T-helper 22 cell (primary cell): Measurements from ENCODE around the gene RNF223.
A peak's percentile ranks its signal among the peaks of the same experiment; 100 is the strongest.
"Not testable (repeated sequence)": the region's sequence is repeated elsewhere in the genome, so short reads cannot be mapped to it uniquely, and the experiment has no call there.

Source experiments
- DNase-seq: peaks from one replicate; pipeline ENCODE4 v3.0.0-alpha.2; 2020; ENCODE audit warnings: low read depth

RNF223 gene

DNA sequence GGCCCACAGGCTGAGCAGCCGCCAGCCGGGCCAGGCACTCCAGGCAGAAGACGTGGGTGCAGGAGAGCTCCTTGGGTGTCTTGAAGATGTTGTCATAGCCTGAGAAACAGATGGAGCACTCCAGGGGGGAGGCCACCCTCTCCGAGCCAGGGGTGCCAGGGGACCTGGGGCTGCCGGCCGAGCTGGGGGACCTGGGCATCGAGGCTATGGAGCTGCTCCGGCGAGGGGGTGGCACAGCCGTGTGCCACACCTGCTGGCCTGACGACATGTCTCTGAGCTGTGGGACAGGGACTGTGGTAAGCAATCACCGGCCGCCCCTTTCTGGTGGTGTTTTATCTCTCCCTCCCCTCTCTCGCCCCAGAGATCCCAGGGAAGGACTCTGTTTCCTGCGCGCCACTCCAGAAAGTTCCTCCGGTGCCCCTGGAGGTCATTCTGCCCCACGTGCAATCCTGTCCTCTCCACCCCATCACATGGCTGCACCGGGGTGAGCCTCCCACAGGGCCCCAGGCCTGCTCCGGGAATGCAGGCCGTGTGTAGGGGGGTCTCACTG, 1.7 kb downstream of the RNF223 start:
- DNase-seq = no peak

DNA sequence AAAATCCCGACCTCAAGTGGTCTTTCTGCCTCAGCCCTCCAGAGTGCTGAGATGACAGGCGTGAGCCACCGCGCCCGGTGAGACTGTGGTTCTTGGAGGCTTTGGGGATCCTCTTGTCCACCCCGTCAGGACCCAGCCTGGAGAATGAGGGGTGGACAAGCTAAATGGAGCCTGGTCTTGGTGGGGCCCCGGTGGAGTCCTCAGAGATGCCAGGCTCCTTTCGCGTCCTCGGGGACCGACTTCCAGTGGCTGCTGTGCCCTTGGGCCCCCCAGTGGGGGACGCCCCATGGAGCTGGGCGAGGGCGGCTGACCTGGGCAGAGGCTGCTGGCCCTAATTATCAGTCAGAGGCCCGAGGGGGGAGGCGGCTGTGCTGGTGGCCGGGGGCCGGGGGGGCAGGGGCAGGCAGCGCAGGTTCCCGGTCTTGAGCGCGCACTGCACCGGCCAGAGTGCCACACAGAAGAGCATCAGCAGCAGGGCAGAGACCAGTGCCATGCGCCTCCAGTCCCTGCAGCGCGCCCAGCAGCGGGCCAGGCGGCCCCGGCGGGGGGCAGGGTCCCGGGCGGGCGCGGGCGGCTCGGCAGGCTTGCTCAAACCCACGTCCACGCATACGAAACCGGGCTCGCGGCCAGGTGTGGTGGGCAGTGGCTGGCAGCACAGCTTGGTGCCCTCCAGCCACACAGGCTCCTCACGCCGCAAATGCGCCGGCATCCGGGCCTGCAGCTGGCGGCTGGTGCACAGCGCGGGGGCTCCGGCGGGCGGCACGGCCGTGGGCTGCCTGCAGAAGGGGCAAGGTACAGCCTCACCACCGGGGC, 2.4 kb downstream of the RNF223 start:
- DNase-seq = no peak

DNA sequence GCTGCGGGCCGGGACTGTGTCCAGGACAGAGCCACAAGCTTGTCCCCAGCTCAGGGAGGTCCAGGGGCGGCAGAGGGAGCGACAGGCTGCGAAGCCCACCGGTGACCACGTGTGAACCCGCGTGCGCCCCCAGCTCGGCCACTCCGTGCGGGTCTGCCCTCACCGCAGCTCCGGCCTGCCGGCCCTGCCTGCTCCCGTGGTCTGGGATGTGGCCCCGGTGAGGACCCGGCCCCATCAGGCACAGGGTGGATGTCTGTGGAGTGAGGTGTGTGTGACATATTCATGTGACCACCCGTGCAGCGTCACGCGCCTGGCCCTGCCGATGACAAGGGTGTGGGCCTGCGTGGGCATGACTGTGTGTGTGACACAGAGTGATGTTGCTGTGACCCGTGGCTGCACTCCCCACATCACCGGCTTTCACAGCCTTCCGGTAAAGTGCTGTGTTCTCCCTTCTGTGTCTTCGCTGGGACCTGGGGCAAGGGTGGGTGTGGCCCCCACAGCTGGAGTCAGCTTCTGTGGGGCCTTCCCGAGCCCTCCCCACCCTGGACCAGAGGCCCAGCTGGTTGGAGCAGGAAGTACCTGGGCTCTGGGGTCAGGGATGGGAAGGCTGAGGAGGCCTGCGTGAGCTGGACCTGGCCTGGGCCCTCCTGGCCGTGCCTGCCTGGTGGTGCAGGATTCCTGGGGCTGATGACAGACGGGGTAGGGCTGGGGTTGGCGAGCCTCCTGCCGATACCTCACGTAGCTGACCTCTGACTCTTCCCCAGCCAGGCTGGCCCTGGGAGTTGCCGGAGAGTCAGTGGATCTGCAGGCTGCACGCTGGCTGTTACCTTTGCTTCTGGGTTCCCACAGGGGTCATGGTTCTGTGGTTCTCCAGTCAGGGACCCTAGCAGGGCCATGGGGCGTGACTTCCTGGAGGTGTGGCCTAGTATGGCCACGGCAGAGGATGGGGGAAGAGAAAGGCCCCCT, 4.1 kb downstream of the RNF223 start:
- DNase-seq = no peak

DNA sequence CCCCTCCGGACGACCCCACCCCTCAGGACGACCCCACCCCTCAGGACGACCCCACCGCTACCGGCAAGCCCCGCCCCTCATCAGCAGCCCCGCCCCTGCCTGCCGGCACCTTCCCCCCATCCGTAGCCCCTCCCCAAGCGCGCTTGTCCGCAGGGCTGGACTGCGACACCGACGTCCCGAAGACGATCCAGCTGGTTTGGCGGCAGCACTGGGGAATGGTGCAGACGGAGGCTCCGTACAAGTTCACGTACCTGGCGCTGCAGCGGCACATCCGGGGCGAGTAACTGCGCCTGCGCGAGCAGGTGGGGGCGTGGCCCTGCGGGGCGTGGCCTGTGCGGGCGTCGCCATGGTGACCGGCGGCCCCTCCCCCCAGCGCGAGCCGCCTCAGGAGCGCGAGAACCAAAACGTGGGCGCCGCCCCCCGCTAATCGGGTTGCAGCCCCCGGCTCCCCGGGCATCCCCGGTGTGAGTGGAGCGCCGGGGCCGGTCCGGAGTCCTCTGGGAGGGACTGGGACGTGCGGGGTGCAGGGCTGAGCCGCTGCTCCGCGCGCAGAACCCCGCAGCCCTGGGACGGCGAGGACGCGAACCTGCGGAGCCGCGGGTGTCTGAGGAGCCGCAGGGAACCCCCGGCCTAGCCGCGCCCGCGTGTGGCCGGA, 4.9 kb downstream of the RNF223 start:
- DNase-seq = peak; percentile 75

DNA sequence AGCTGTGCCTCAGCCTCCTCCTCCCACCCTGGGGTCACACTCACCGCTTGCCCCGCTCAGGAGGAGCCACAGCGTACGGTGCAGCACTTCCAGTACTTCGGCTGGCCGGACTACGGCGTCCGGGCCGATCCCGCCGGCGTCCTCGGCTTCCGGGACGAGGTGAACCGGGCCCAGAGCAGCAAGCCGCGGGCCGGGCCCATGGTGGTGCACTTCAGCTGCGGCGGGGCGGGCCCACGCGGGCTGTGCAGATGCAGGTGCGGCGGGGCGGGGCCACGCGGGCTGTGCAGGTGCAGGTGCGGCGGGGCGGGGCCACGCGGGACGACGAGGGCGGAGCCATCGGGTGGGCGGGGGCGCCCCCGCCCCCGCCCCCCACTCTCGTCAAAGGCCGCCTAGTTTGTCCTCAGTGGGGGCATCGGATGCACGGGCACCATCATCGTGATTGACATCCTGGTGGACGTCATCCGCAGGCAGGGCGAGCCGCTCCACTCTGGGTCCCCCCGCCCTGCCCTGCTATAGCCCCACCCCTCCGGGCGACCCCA, 5.5 kb downstream of the RNF223 start:
- peak; percentile 55 for DNase-seq

GRCh38 chr1:1067860-1068516, 6.1 kb downstream of the RNF223 start:
- DNase-seq = no peak

- no peak for DNase-seq
Observed at GRCh38 chr1:1067284-1067859, 6.7 kb downstream of the RNF223 start.

DNA sequence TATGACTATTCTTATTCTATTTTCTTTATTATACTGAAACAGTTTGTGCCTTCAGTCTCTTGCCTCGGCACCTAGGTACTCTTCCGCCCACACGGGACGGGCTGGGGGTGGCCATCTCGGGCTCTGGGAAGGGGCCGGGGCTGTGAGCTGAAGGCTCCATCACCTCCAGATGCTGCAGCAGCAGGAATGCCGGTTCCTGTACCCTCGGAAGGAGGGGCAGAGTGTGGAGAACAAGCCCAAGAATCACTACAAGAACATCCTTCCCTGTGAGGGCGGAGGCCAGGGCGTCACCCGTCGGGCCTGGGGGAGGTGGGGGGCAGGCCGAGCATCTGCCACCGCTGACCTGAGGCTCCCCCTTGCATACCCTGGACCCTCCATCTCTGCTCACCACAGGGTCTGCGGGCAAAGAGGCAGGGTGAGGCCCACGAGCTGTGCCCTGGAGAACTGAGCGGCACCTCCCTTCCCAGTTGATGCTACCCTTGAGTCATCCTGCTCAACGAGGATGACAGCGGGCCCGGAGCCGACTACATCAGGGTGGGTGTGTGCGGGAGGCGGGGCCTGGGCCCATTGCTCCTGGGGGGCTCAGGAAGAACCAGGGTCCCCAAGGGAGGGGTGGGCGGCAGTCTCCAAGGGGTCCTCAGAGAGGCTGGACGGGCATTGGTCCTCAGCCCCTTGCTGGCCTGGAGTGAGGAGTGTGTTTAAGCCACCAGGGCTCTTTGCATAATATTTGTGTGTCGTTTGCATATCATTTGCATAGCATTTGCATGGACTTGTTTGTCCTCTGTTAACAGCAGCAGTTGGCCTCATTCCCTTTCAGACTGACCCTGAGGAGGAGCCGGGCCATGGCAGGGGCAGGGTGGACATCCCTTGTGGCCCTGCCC, 7.5 kb downstream of the RNF223 start:
- DNase-seq = no peak

DNA sequence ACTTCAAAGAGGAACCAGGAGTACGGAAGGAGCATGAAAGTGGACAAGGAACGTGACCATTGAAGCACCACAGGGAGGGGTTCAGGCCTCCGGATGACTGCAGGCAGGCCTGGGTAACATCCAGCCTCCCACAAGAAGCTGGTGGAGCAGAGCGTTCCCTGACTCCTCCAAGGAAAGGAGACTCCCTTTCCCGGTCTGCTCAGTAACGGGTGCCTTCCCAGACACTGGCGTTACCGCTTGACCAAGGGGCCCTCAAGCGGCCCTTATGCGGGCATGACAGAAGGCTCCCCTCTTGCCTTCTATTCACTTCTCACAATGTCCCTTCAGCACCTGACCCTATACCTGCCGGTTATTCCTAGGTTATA, 8.2 kb downstream of the RNF223 start:
- DNase-seq = not testable (repeated sequence)

- DNase-seq = no peak
Observed at GRCh38 chr1:1065265-1065939, 8.7 kb downstream of the RNF223 start.

DNA sequence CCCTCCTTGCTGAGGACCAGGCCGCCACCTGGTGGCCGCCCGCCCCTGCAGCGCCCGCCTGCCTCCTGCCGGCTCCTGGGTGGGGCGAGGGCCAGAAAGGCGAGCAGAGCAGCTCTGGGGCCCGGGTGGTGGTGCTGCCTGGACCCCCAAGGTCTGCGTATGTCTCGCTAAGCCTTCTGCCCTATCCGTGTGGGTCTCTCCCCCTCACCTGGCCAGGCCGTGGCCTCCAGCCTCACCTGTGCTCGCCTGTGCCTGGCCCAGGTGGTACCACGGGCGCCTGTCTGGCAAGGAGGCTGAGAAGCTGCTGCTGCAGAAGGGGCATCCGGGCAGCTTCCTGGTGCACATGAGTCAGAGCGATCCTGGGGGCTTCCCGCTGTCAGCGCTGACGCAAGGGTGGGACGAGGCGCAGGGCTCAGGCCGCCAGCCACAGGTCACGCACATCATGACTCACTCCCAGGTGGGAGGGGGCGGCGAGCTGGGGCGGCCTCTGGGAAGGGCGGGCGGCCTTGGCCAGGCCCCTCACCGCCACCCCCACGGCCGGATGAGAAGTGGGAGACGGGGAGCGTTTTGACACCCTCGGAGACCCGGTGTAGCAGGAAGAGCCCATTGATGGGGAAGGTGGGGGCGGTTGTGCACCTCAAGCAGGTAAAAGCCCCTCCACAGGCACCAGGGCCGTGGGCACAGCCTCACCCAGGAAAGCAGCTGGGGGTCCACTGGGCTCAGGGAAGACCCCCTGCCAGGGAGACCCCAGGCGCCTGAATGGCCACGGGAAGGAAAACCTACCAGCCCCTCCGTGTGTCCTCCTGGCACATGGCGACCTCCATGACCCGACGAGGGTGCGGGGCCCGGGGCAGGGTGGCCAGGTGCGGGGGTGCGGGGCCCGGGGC, 9.9 kb downstream of the RNF223 start:
- DNase-seq = peak; percentile 85

GRCh38 chr1:1063261-1063944, 10.7 kb downstream of the RNF223 start:
- DNase-seq = no peak

- no peak for DNase-seq
Observed at GRCh38 chr1:1062348-1063163, 11.6 kb downstream of the RNF223 start.

DNA sequence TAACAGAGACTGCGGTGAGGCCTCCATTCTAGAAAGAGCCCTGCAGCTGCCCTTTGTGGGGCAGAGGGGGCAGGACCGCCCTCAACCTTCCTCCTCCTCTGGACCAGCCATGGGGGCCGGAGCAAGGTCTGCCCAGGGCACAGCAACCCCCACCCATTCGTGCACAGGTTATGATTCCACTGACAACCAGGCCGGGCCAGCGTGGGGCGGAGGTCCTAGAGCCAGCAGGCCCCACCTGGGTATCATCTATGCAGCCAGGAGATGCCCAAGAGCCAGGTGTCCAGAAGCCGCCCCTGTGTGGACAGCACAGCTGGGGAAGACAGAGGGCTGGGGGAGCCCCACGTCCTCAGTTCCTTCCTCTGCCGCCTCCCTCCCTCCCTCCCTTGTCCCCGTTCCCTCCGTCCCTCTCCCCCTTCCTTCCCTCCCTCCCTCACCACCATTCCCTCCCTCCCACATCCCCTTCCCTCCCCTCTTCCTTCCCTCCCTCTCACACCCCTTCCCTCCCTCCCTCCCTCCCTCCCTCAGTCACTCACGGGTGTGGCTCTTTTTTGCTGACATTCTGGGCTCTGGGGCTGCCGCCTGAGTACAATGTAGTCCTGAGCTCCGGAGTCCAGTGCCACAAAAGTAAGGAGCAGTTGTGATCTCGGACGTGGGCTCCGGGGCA, 12.3 kb downstream of the RNF223 start:
- DNase-seq = no peak

DNA sequence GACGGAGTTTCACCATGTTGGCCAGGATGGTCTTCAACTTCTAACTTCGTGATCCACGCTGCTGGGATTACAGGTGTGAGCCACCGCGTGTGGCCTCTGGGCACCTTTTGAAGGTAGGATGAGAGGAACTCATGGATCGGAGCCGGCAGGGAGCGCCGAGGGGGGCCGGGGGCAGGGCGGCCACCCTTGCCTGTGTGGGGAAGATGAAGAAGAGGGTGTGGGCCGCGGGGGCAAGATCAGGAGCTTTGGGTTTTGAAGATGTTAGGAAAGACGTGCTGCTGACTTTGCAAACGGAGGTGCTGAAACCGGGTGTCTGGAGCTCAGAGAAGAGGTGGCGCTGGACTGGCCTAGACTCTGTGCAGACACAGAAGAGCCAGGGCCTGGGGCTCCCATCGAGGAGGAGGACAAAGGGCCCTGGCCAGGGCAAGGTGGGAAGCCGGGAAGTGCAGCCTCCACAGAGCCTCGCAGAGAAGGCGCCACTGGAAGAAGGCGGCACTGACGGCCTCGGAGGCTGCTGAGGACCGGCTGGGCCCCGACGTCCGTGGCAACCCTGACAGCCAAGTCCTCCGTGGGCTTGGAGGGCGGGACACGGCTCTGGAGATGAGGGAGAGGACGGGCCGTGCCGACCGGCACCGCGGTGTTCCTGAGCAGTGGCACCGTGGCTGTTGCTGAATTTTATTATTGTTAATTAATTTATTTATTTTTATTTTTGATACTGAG, 13.7 kb downstream of the RNF223 start:
- DNase-seq = no peak
